ENCODE data around the gene LRCH4. TPM values are rescaled to one million over a fixed set of nuclear protein-coding genes. Genes with fewer than 3 reads are reported as not detected.

The LRCH4 gene
- total RNA-seq, 1 experiment from 2014 or later: 4.6 TPM

- in situ Hi-C loops (cut with HindIII; ENCODE audit: low pct_unique_long_range_greater_than_20kb, low sequenced_read_pairs): no loop called here
- DNase-seq (ENCODE audit: low read depth, low spot score): peak; percentile 100
Measured at GRCh38 chr7:100611983-100612729, 26.2 kb upstream of the LRCH4 start, which contains the start of gene MOSPD3. Gene MOSPD3, plus strand, starts transcription at chr7:100612540. Its CDS starts 252 bp downstream, at chr7:100612792.

- in situ Hi-C loops (cut with HindIII; ENCODE audit: low pct_unique_long_range_greater_than_20kb, low sequenced_read_pairs): no loop called here
Measured at GRCh38 chr7:100609958-100610357, 24.0 kb upstream of the LRCH4 start.

DNA sequence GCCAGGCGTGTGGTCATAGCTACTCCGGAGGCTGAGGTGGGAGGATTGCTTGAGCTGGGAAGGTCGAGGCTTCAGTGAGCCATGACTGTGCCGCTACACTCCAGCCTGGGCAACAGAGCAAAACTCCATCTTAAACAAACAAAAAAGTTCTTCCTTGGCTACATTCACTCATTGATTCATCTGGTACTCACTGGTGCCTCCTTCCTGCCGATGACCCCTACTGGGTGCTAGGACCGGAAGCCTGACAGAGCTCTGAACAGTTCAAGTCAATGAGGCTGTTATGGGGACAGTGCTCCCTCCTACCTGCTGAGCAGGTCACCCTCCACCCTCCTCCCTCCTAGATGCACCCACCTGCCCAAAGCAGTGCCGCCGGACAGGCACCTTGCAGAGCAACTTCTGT is 21.2 kb upstream of the LRCH4 start:
- in situ Hi-C loops (cut with HindIII; ENCODE audit: low pct_unique_long_range_greater_than_20kb, low sequenced_read_pairs): no loop called here
- DNase-seq (ENCODE audit: low read depth, low spot score): no peak

More at GRCh38 chr7:100609958-100610357, 24.0 kb upstream of the LRCH4 start:
- DNase-seq (ENCODE audit: low read depth, low spot score): no peak

- DNase-seq (ENCODE audit: low read depth, low spot score): no peak
- in situ Hi-C loops (cut with HindIII; ENCODE audit: low pct_unique_long_range_greater_than_20kb, low sequenced_read_pairs): no loop called here
Measured at GRCh38 chr7:100606313-100606712, 20.4 kb upstream of the LRCH4 start.

- in situ Hi-C loops (cut with HindIII; ENCODE audit: low pct_unique_long_range_greater_than_20kb, low sequenced_read_pairs): no loop called here
- DNase-seq (ENCODE audit: low read depth, low spot score): no peak
Measured at GRCh38 chr7:100604976-100605911, 19.3 kb upstream of the LRCH4 start.

GRCh38 chr7:100604028-100604975 is 18.4 kb upstream of the LRCH4 start:
- peak; percentile 70 for DNase-seq (ENCODE audit: low read depth, low spot score)
- in situ Hi-C loops (cut with HindIII; ENCODE audit: low pct_unique_long_range_greater_than_20kb, low sequenced_read_pairs): no loop called here

DNA sequence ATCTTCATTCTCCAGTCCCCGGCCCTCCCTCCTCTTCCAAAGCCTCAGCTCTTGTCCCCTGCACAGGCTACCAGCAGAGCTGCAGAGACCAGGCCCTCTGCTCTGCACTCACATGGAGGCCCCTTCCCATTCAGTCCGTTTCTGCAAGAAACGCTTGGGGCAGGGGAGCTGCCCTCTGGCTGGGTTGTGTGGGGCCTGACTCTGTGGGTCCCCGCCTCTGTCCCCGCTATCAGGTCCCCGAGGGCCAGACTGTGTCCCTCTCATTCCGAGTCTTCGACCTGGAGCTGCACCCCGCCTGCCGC is 17.7 kb upstream of the LRCH4 start:
- DNase-seq (ENCODE audit: low read depth, low spot score): no peak
- in situ Hi-C loops (cut with HindIII; ENCODE audit: low pct_unique_long_range_greater_than_20kb, low sequenced_read_pairs): no loop called here

GRCh38 chr7:100602889-100603725 is 17.2 kb upstream of the LRCH4 start:
- in situ Hi-C loops (cut with HindIII; ENCODE audit: low pct_unique_long_range_greater_than_20kb, low sequenced_read_pairs): no loop called here
- no peak for DNase-seq (ENCODE audit: low read depth, low spot score)

DNA sequence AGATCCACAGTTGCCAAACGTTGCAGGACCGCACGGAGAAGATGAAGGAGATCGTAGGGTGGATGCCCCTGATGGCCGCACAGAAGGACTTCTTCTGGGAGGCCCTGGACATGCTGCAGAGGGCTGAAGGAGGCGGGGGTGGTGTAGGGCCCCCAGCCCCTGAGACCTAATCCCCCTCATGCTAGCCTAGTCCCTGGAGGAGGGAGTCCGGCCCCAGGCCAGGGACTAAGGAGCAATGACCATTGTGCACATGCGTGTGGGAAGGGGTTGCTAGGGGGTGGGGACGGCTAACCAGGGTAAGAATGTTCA is 14.8 kb upstream of the LRCH4 start:
- in situ Hi-C loops (cut with HindIII; ENCODE audit: low pct_unique_long_range_greater_than_20kb, low sequenced_read_pairs): no loop called here
- DNase-seq (ENCODE audit: low read depth, low spot score): no peak

- in situ Hi-C loops (cut with HindIII; ENCODE audit: low pct_unique_long_range_greater_than_20kb, low sequenced_read_pairs): no loop called here
Measured at GRCh38 chr7:100599911-100600729, 14.2 kb upstream of the LRCH4 start.

GRCh38 chr7:100598425-100598824 is 12.5 kb upstream of the LRCH4 start:
- in situ Hi-C loops (cut with HindIII; ENCODE audit: low pct_unique_long_range_greater_than_20kb, low sequenced_read_pairs): no loop called here
- DNase-seq (ENCODE audit: low read depth, low spot score): no peak

More at GRCh38 chr7:100599911-100600729, 14.2 kb upstream of the LRCH4 start:
- DNase-seq (ENCODE audit: low read depth, low spot score): peak; percentile 37

DNA sequence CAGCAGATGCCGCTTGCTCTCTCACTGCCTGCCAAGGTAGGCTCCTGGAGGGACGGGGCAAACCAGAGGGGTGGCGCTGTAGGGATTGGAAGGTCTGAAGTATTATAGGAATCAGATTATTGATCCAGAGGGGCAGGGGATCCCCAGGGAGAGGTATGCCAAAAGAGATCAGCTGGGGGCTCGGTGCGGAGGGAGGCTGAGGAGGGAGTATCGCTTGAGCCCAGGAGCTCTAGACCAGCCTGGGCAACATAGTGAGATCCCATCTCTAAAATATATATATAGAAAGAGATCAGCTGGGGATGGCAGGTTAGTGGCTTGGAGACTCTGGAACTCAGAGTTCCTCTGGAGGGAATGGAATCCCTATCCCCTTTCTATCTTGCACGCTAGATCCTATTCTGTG is 9.3 kb upstream of the LRCH4 start:
- in situ Hi-C loops (cut with HindIII; ENCODE audit: low pct_unique_long_range_greater_than_20kb, low sequenced_read_pairs): no loop called here
- DNase-seq (ENCODE audit: low read depth, low spot score): no peak

- in situ Hi-C loops (cut with HindIII; ENCODE audit: low pct_unique_long_range_greater_than_20kb, low sequenced_read_pairs): no loop called here
Measured at GRCh38 chr7:100591596-100591995, 5.7 kb upstream of the LRCH4 start.

GRCh38 chr7:100590077-100590737 is 4.3 kb upstream of the LRCH4 start:
- DNase-seq (ENCODE audit: low read depth, low spot score): no peak
- in situ Hi-C loops (cut with HindIII; ENCODE audit: low pct_unique_long_range_greater_than_20kb, low sequenced_read_pairs): no loop called here

More at GRCh38 chr7:100591596-100591995, 5.7 kb upstream of the LRCH4 start:
- DNase-seq (ENCODE audit: low read depth, low spot score): no peak

DNA sequence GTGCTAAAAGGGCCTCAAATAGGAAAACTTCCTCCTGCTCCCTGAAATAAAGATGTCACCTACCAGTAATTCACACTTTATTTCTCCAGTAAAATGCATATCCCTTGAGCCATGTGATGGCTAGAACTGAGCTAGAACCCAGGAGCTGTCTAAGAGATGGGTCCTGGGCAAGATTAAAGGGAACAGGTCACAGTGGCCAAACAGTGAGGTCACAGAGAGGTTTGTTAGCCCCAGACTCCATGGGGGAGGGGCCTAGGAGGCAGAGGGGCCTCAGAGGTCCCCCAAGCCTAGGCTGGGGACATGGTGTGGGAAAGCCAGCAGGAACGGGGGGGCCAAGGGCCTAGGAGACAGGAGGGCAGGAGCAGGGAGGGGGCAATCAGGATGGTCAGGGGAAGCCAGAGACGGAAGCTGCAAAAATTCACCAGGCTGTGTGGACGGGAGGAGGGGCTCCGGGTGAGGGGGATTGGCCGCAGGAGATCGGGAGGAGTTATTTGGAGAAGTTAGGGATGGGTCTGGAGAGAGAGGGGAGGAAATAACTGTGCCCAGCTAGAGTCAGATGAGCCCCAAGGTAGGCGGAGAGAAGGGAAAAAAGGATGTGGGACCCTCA is 3.5 kb upstream of the LRCH4 start:
- no peak for DNase-seq (ENCODE audit: low read depth, low spot score)
- in situ Hi-C loops (cut with HindIII; ENCODE audit: low pct_unique_long_range_greater_than_20kb, low sequenced_read_pairs): no loop called here
